Colonic mucosa (tissue), 4 donors: ENCODE measurements around the gene UPK1B. TPM values are rescaled to one million over a fixed set of nuclear protein-coding genes. Genes with fewer than 3 reads are reported as not detected.

Experiments used
- DNase-seq: peaks from one replicate; pipeline ENCODE4 v3.0.0-alpha.2; 2020
- H3K27ac ChIP-seq: fragments of 200-600 bp; one replicate; pipeline ENCODE4 v1.8.0; 2021
- H3K27me3 ChIP-seq: fragments of 200-600 bp; one replicate; pipeline ENCODE4 v1.8.0; 2021
- H3K36me3 ChIP-seq: fragments of 200-600 bp; one replicate; pipeline ENCODE4 v1.8.0; 2021
- H3K4me1 ChIP-seq: fragments of 200-600 bp; one replicate; pipeline ENCODE4 v1.8.0; 2021; ENCODE audit warnings: mild to moderate bottlenecking
- H3K4me3 ChIP-seq: fragments of 200-600 bp; one replicate; pipeline ENCODE4 v1.8.0; 2021
- H3K9ac ChIP-seq, 2 donors: one replicate each; pipeline ENCODE4 v1.7.0; 2013; ENCODE audit warnings: control low read depth in 2 of 2, low read depth in 2 of 2, low read length in 2 of 2
- H3K9me3 ChIP-seq: fragments of 200-600 bp; one replicate; pipeline ENCODE4 v1.8.0; 2021
- CTCF ChIP-seq: fragments of 200-600 bp; IDR thresholded peaks from one replicate; pipeline ENCODE4 v1.8.0; 2022; ENCODE audit warnings: antibody characterized with exemption, mild to moderate bottlenecking
- intact Hi-C: fragments of 100-400 bp; cut with DNase I; formaldehyde crosslinking; loops from one replicate; pipeline ENCODE4 v1.14.1; 2022
- total RNA-seq, 2 donors: library from RNA; stranded (reverse); fragmentation: NEBNext Ultra II Directional in 1 of 2; extraction: Animal tissue kit (Norgen Biotek cat#: 25700) in 1 of 2; gene quantifications; one replicate each; pipeline ENCODE4 v1.2.1, GENCODE V29; 2021
- donor health status: healthy.
- donor health status: DM: no; HTN: no; CAD: no.
- donor health status: DM: no; HTN: no; CAD: no.

UPK1B gene
- total RNA-seq, 2 donors from 2014 or later: not detected

- intact Hi-C loops: no loop called here
- H3K36me3 ChIP-seq: no peaks in the 10 kb centered on the region
- TF ChIP-seq CTCF: no peak
- no peaks in the 10 kb centered on the region for H3K27me3 ChIP-seq
- no peak for DNase-seq
- H3K27ac ChIP-seq: no peak overlapping the region
- no peaks in the 10 kb centered on the region for H3K9me3 ChIP-seq
- H3K4me3 ChIP-seq: no peak overlapping the region
- H3K9ac ChIP-seq: no peak overlapping the region
- no peaks in the 10 kb centered on the region for H3K4me1 ChIP-seq
Measured at GRCh38 chr3:119170821-119171220, 2.6 kb upstream of the UPK1B start.

- intact Hi-C loops: no loop called here
- peak overlapping the region; percentile 4 for H3K27ac ChIP-seq
- no peaks in the 10 kb centered on the region for H3K36me3 ChIP-seq
- DNase-seq: peak; percentile 66
- TF ChIP-seq CTCF: no peak
- H3K4me1 ChIP-seq: no peaks in the 10 kb centered on the region
- no peak overlapping the region for H3K4me3 ChIP-seq
- no peaks in the 10 kb centered on the region for H3K9me3 ChIP-seq
- H3K27me3 ChIP-seq: no peaks in the 10 kb centered on the region
- no peak overlapping the region for H3K9ac ChIP-seq
Measured at GRCh38 chr3:119175872-119176756, 2.7 kb downstream of the UPK1B start.

- H3K4me1 ChIP-seq: no peaks in the 10 kb centered on the region
- H3K27me3 ChIP-seq: no peaks in the 10 kb centered on the region
- H3K9ac ChIP-seq: no peak overlapping the region
- peak overlapping the region; percentile 4 for H3K27ac ChIP-seq
- intact Hi-C loops: no loop called here
- no peak for TF ChIP-seq CTCF
- no peaks in the 10 kb centered on the region for H3K9me3 ChIP-seq
- H3K36me3 ChIP-seq: no peaks in the 10 kb centered on the region
- no peak for DNase-seq
- no peak overlapping the region for H3K4me3 ChIP-seq
Measured at GRCh38 chr3:119176778-119177177, 3.4 kb downstream of the UPK1B start.

- Histone ChIP-seq H3K4me1 (no peaks in the 10 kb centered on the region), H3K9me3 (no peaks in the 10 kb centered on the region), H3K4me3 (no peak overlapping the region), H3K9ac (no peak overlapping the region), H3K27me3 (no peaks in the 10 kb centered on the region), H3K36me3 (no peaks in the 10 kb centered on the region), H3K27ac (no peak overlapping the region)
- no peak for TF ChIP-seq CTCF
- intact Hi-C loops: no loop called here
- no peak for DNase-seq
Measured at GRCh38 chr3:119177321-119177720, 3.9 kb downstream of the UPK1B start.

- no peak for DNase-seq
- no peaks in the 10 kb centered on the region for H3K4me1 ChIP-seq
- no peak overlapping the region for H3K27ac ChIP-seq
- no peaks in the 10 kb centered on the region for H3K27me3 ChIP-seq
- TF ChIP-seq CTCF: no peak
- H3K4me3 ChIP-seq: no peak overlapping the region
- no peak overlapping the region for H3K9ac ChIP-seq
- H3K9me3 ChIP-seq: no peaks in the 10 kb centered on the region
- intact Hi-C loops: no loop called here
- H3K36me3 ChIP-seq: no peaks in the 10 kb centered on the region
Measured at GRCh38 chr3:119181765-119182164, 8.4 kb downstream of the UPK1B start.
